WTC11 (cell line): ENCODE data around the gene MT1F. TPM values are rescaled to one million over a fixed set of nuclear protein-coding genes. Genes with fewer than 3 reads are reported as not detected.
A peak's percentile ranks its signal among the peaks of the same experiment; 100 is the strongest.

Experiments used
- ATAC-seq: fragments of 200-7000 bp; cut with Tn5 transposase; 2 replicates; pipeline ENCODE4 v1.10.0; 2021; ENCODE audit warnings: mild to moderate bottlenecking, moderate library complexity
- CTCF ChIA-PET: fragments of 300-600 bp; sonication (Branson Sonifier 250); formaldehyde crosslinking; loops from one replicate; lab custom pipeline; 2021; ENCODE audit warnings: antibody characterized with exemption; lab: Charles Lee
- POLR2A ChIA-PET: fragments of 350-600 bp; sonication (Branson Sonifier 250); formaldehyde crosslinking; loops from one replicate; lab custom pipeline; 2021; ENCODE audit warnings: antibody characterized with exemption; lab: Charles Lee
- DNase-seq: peaks from one replicate; pipeline ENCODE4 v3.0.0; 2021; ENCODE audit warnings: low spot score
- H3K27ac Mint-ChIP-seq: 2 replicates; pipeline ENCODE4 v1.8.0; 2021; ENCODE audit warnings: mixed read lengths
- H3K27me3 Mint-ChIP-seq: 2 replicates; pipeline ENCODE4 v1.8.0; 2021; ENCODE audit warnings: low read depth, mild to moderate bottlenecking, moderate library complexity, mixed read lengths
- H3K36me3 Mint-ChIP-seq: 2 replicates; pipeline ENCODE4 v1.8.0; 2021; ENCODE audit warnings: mixed read lengths
- H3K4me1 Mint-ChIP-seq: 2 replicates; pipeline ENCODE4 v1.8.0; 2022; ENCODE audit warnings: mixed read lengths
- H3K4me3 Mint-ChIP-seq: 2 replicates; pipeline ENCODE4 v1.8.0; 2021; ENCODE audit warnings: mild to moderate bottlenecking, moderate library complexity, mixed read lengths
- H3K9me3 Mint-ChIP-seq: 2 replicates; pipeline ENCODE4 v1.8.0; 2021; ENCODE audit warnings: mixed read lengths
- CREB1 ChIP-seq: sonication (generic); formaldehyde crosslinking; IDR thresholded peaks from 2 replicates; pipeline ENCODE4 v1.8.0; 2023; ENCODE audit warnings: mild to moderate bottlenecking, missing genetic modification reagents
- GRHL2 ChIP-seq: fragments of 250-450 bp; sonication (Bioruptor Pico); IDR thresholded peaks from 2 replicates; pipeline ENCODE4 v1.8.0; 2022; ENCODE audit warnings: mild to moderate bottlenecking, moderate library complexity; ENCODE audit not compliant: insufficient replicate concordance, severe bottlenecking
- IRF1 ChIP-seq: sonication (generic); formaldehyde crosslinking; IDR thresholded peaks from 2 replicates; pipeline ENCODE4 v1.8.0; 2023; ENCODE audit warnings: missing genetic modification reagents
- MAX ChIP-seq: sonication (generic); formaldehyde crosslinking; IDR thresholded peaks from 2 replicates; pipeline ENCODE4 v1.8.0; 2022; ENCODE audit warnings: mild to moderate bottlenecking, missing genetic modification reagents
- NFATC4 ChIP-seq: fragments of 250-450 bp; sonication (Bioruptor Pico); IDR thresholded peaks from 2 replicates; pipeline ENCODE4 v1.9.0; 2021; ENCODE audit warnings: mild to moderate bottlenecking
- NFE2L1 ChIP-seq: sonication (generic); formaldehyde crosslinking; IDR thresholded peaks from 2 replicates; pipeline ENCODE4 v1.8.1; 2023; ENCODE audit warnings: missing genetic modification reagents
- NR1H2 ChIP-seq: sonication (generic); formaldehyde crosslinking; IDR thresholded peaks from 2 replicates; pipeline ENCODE4 v1.9.0; 2021; ENCODE audit warnings: mild to moderate bottlenecking, moderate library complexity, missing genetic modification reagents
- NR3C1 ChIP-seq: sonication (generic); formaldehyde crosslinking; conservative IDR thresholded peaks from 2 replicates; pipeline ENCODE4 v1.8.1; 2023; ENCODE audit warnings: low read depth, mild to moderate bottlenecking, missing genetic modification reagents
- PRDM15 ChIP-seq: sonication (generic); formaldehyde crosslinking; IDR thresholded peaks from 2 replicates; pipeline ENCODE4 v1.8.0; 2022; ENCODE audit warnings: missing genetic modification reagents
- PRRX2 ChIP-seq: fragments of 250-450 bp; sonication (Bioruptor Pico); IDR thresholded peaks from 2 replicates; pipeline ENCODE4 v1.8.0; 2021; ENCODE audit warnings: mild to moderate bottlenecking
- SMAD4 ChIP-seq: sonication (generic); formaldehyde crosslinking; IDR thresholded peaks from 2 replicates; pipeline ENCODE4 v1.8.0; 2022; ENCODE audit warnings: mild to moderate bottlenecking, missing genetic modification reagents
- SOX15 ChIP-seq: fragments of 250-450 bp; sonication (Bioruptor Pico); IDR thresholded peaks from 2 replicates; pipeline ENCODE4 v1.9.0; 2021; ENCODE audit warnings: mild to moderate bottlenecking
- TEAD1 ChIP-seq: sonication (generic); formaldehyde crosslinking; IDR thresholded peaks from 2 replicates; pipeline ENCODE4 v1.8.0; 2022; ENCODE audit warnings: mild to moderate bottlenecking, missing genetic modification reagents
- ZBTB21 ChIP-seq: sonication (generic); formaldehyde crosslinking; IDR thresholded peaks from 2 replicates; pipeline ENCODE4 v1.8.1; 2023; ENCODE audit warnings: mild to moderate bottlenecking, missing genetic modification reagents, borderline replicate concordance
- ZMAT4 ChIP-seq: fragments of 250-450 bp; sonication (Bioruptor Pico); IDR thresholded peaks from 2 replicates; pipeline ENCODE4 v1.9.0; 2021; ENCODE audit warnings: mild to moderate bottlenecking
- ZNF121 ChIP-seq: sonication (generic); formaldehyde crosslinking; IDR thresholded peaks from 2 replicates; pipeline ENCODE4 v1.8.0; 2023; ENCODE audit warnings: missing genetic modification reagents
- ZNF317 ChIP-seq: sonication (generic); formaldehyde crosslinking; IDR thresholded peaks from 2 replicates; pipeline ENCODE4 v1.8.1; 2023; ENCODE audit warnings: low read depth, mild to moderate bottlenecking, moderate library complexity, missing genetic modification reagents, borderline replicate concordance
- total RNA-seq: library from RNA; stranded (reverse); gene quantifications from 3 replicates; pipeline ENCODE4 v1.2.3, GENCODE V29; 2021
- TF ChIP-seq, protein P1 (sequence below): sonication (generic); formaldehyde crosslinking; IDR thresholded peaks from 2 replicates; pipeline ENCODE4 v1.8.1; 2022; ENCODE audit warnings: low read depth, mild to moderate bottlenecking, moderate library complexity, missing genetic modification reagents, borderline replicate concordance
- TF ChIP-seq, protein P2 (sequence below): sonication (generic); formaldehyde crosslinking; conservative IDR thresholded peaks from 2 replicates; pipeline ENCODE4 v1.8.1; 2022; ENCODE audit warnings: mild to moderate bottlenecking, missing genetic modification reagents
- TF ChIP-seq, protein P3 (sequence below): sonication (generic); formaldehyde crosslinking; IDR thresholded peaks from 2 replicates; pipeline ENCODE4 v1.8.1; 2022; ENCODE audit warnings: missing genetic modification reagents, borderline replicate concordance

MT1F gene
- total RNA-seq, 1 experiment from 2014 or later, result 58.2 TPM

- no peaks in the 10 kb centered on the region for H3K36me3 Mint-ChIP-seq
- no peak for ATAC-seq
- peaks cover 80% of the 10 kb centered on the region for H3K27me3 Mint-ChIP-seq
- peaks cover 48% of the 10 kb centered on the region for H3K4me1 Mint-ChIP-seq
- ChIA-PET POLR2A (interaction anchor here (0.8 to 4.8 kb wide), 3 partner anchors 16 to 73 kb away, joined by 3 to 68 read pairs (median 6); partner anchors contain the start of genes MT1E and MT1X), CTCF (interaction anchor here (1.0 to 4.5 kb wide), 4 partner anchors 9 to 95 kb away, joined by 3 to 28 read pairs (median 13); no protein-coding TSS in a partner anchor)
- H3K9me3 Mint-ChIP-seq, result no peaks in the 10 kb centered on the region
- TF ChIP-seq PRDM15 (CRISPR knock-in tag), result no peak
- TF ChIP-seq, protein P1, sequence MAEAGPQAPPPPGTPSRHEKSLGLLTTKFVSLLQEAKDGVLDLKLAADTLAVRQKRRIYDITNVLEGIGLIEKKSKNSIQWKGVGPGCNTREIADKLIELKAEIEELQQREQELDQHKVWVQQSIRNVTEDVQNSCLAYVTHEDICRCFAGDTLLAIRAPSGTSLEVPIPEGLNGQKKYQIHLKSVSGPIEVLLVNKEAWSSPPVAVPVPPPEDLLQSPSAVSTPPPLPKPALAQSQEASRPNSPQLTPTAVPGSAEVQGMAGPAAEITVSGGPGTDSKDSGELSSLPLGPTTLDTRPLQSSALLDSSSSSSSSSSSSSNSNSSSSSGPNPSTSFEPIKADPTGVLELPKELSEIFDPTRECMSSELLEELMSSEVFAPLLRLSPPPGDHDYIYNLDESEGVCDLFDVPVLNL (CRISPR knock-in tag), result no peak
- TF ChIP-seq ZNF121 (CRISPR knock-in tag), result no peak
- TF ChIP-seq, protein P2, sequence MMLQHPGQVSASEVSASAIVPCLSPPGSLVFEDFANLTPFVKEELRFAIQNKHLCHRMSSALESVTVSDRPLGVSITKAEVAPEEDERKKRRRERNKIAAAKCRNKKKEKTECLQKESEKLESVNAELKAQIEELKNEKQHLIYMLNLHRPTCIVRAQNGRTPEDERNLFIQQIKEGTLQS (CRISPR knock-in tag), result no peak
- TF ChIP-seq SOX15 (CRISPR knock-in tag), result no peak
- no peak for TF ChIP-seq ZBTB21
- TF ChIP-seq ZNF317 (CRISPR knock-in tag), result no peak
- TF ChIP-seq ZMAT4 (CRISPR knock-in tag), result no peak
- TF ChIP-seq, protein P3, sequence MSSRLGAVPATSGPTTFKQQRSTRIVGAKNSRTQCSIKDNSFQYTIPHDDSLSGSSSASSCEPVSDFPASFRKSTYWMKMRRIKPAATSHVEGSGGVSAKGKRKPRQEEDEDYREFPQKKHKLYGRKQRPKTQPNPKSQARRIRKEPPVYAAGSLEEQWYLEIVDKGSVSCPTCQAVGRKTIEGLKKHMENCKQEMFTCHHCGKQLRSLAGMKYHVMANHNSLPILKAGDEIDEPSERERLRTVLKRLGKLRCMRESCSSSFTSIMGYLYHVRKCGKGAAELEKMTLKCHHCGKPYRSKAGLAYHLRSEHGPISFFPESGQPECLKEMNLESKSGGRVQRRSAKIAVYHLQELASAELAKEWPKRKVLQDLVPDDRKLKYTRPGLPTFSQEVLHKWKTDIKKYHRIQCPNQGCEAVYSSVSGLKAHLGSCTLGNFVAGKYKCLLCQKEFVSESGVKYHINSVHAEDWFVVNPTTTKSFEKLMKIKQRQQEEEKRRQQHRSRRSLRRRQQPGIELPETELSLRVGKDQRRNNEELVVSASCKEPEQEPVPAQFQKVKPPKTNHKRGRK (CRISPR knock-in tag), result no peak
- no peak for TF ChIP-seq SMAD4 (CRISPR knock-in tag)
- no peak for TF ChIP-seq MAX
- TF ChIP-seq CREB1 (CRISPR knock-in tag), result no peak
- no peak for TF ChIP-seq NFATC4 (CRISPR knock-in tag)
- H3K27ac Mint-ChIP-seq, result no peak overlapping the region
- no peak for DNase-seq
- H3K4me3 Mint-ChIP-seq, result peak overlapping the region; percentile 79
These were observed 48.3 kb upstream of the MT1F start for GRCh38 chr16:56609463-56609921.

DNA sequence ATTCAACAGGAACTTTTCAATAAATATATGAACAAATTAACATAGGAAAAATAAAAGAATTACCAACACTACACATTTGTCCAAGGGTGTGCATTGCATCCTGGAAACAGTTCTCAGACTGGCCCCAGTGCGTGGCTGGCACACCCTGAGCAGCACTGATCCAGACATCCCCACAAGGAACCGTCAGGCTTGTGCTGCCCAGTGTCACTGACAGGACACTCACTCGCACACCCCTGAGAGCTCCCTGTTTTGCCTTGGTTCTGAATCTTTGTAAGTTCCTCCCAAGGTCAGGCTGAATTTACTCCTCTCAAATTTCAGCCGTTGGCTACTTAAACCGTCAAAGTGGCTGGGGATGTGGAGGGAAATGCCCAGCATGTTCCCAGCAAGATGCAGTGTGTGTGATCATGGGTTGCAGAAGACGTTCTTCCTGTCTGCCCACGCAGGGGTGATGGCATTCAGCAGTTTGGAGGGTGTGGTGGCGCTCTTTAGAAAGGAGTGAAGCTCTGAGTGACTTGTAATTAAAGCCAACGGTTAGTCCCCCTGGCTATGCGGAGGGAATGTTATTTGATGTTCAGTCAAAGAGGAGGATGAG is 47.6 kb upstream of the MT1F start:
- ATAC-seq (no peak), DNase-seq (no peak)
- Mint-ChIP-seq H3K4me1 (peaks cover 48% of the 10 kb centered on the region), H3K36me3 (no peaks in the 10 kb centered on the region), H3K27me3 (peaks cover 86% of the 10 kb centered on the region), H3K4me3 (peak overlapping the region; percentile 79), H3K27ac (no peak overlapping the region), H3K9me3 (no peaks in the 10 kb centered on the region)
- POLR2A ChIA-PET, result interaction anchor here (0.8 to 4.8 kb wide), 3 partner anchors 16 to 55 kb away, joined by 3 to 68 read pairs (median 3); partner anchors contain the start of gene MT1E
- CTCF ChIA-PET, result interaction anchor here (1.0 to 4.5 kb wide), 4 partner anchors 9 to 96 kb away, joined by 3 to 28 read pairs (median 13); no protein-coding TSS in a partner anchor
- TF ChIP-seq GRHL2, result no peak
- no peak for TF ChIP-seq PRDM15 (CRISPR knock-in tag)
- TF ChIP-seq, protein P1 (CRISPR knock-in tag), result no peak
- TF ChIP-seq TEAD1, result no peak
- TF ChIP-seq ZNF317 (CRISPR knock-in tag), result no peak
- no peak for TF ChIP-seq NFE2L1 (CRISPR knock-in tag)
- TF ChIP-seq NR1H2 (CRISPR knock-in tag), result no peak
- TF ChIP-seq NR3C1 (CRISPR knock-in tag), result no peak
- TF ChIP-seq PRRX2 (CRISPR knock-in tag), result no peak
- no peak for TF ChIP-seq IRF1 (CRISPR knock-in tag)
